HepG2 (cell line): ENCODE measurements around the gene TBX10. TPM values are rescaled to one million over a fixed set of nuclear protein-coding genes. Genes with fewer than 3 reads are reported as not detected.

Source experiments
- ATF5 ChIP-seq: sonication (generic); formaldehyde crosslinking; IDR thresholded peaks from 2 replicates; pipeline ENCODE4 v1.4.0; 2020; ENCODE audit warnings: mild to moderate bottlenecking, low read depth, missing genetic modification reagents
- HINFP ChIP-seq: sonication (generic); formaldehyde crosslinking; IDR thresholded peaks from 2 replicates; pipeline ENCODE4 v1.4.0; 2020; ENCODE audit warnings: low read depth, mild to moderate bottlenecking, missing genetic modification reagents
- KLF16 ChIP-seq, 2 experiments: sonication (generic) in 1 of 2; formaldehyde crosslinking in 1 of 2; IDR thresholded peaks; 2 replicates each; pipeline versions ENCODE4 v1.6.1 to v1.8.0; 2016 to 2023; ENCODE audit warnings: missing genetic modification reagents in 2 of 2, missing compliant biosample characterization in 1 of 2
- MBD4 ChIP-seq: IDR thresholded peaks from 2 replicates; pipeline ENCODE4 v1.6.1; 2012; ENCODE audit warnings: low read length, inconsistent platforms, borderline replicate concordance
- MTF2 ChIP-seq: sonication (generic); formaldehyde crosslinking; IDR thresholded peaks from 2 replicates; pipeline ENCODE4 v1.5.0; 2020; ENCODE audit warnings: missing genetic modification reagents, borderline replicate concordance
- MYC ChIP-seq: sonication (generic); formaldehyde crosslinking; IDR thresholded peaks from 2 replicates; pipeline ENCODE4 v1.9.0; 2021; ENCODE audit warnings: missing genetic modification reagents, borderline replicate concordance
- REPIN1 ChIP-seq: sonication (generic); formaldehyde crosslinking; IDR thresholded peaks from 2 replicates; pipeline ENCODE4 v1.8.0; 2022; ENCODE audit warnings: missing genetic modification reagents, low read depth, mild to moderate bottlenecking, borderline replicate concordance
- SP2 ChIP-seq: sonication (generic); formaldehyde crosslinking; IDR thresholded peaks from 2 replicates; pipeline ENCODE4 v1.5.1; 2020; ENCODE audit warnings: mild to moderate bottlenecking, missing genetic modification reagents
- TP53 ChIP-seq: sonication (generic); formaldehyde crosslinking; conservative IDR thresholded peaks from 2 replicates; pipeline ENCODE4 v1.4.0; 2020; ENCODE audit warnings: missing genetic modification reagents
- ZBTB38 ChIP-seq: sonication (generic); formaldehyde crosslinking; IDR thresholded peaks from 2 replicates; pipeline ENCODE4 v1.5.1; 2020; ENCODE audit warnings: mild to moderate bottlenecking, missing genetic modification reagents
- ZNF142 ChIP-seq: sonication (generic); formaldehyde crosslinking; IDR thresholded peaks from 2 replicates; pipeline ENCODE4 v1.4.0; 2020; ENCODE audit warnings: missing genetic modification reagents
- polyA plus RNA-seq, 8 experiments: library from polyadenylated mRNA; depleted of rRNA in 3 of 8; stranded (reverse) in 7 of 8; unstranded in 1 of 8; fragments of >200 nt; fragmentation: Illumina TruSeq in 4 of 8; extraction: Trizol in 4 of 8; gene quantifications; 2 replicates each; pipeline versions ENCODE4 v1.2.1 to v1.2.3, GENCODE V29; 2011 to 2016; ENCODE audit warnings: low read depth in 4 of 8, missing spikeins in 1 of 8, mixed read lengths in 1 of 8; ENCODE audit not compliant: insufficient read depth in 1 of 8
- total RNA-seq, 5 experiments: library from RNA; depleted of rRNA; stranded (reverse); fragments of >200 nt; fragmentation: Illumina TruSeq; extraction: Trizol; gene quantifications; 2 replicates each; pipeline ENCODE4 v1.2.3, GENCODE V29; 2016; ENCODE audit warnings: low read depth in 1 of 5
- TF ChIP-seq, protein P1 (sequence below), 2 experiments: fragments of 450-650 bp in 1 of 2; sonication (generic) in 1 of 2; formaldehyde crosslinking in 1 of 2; IDR thresholded peaks; 2 replicates each; pipeline versions ENCODE4 v1.6.1 to v1.8.0; 2016 to 2022; ENCODE audit warnings: antibody characterized with exemption in 1 of 2, mild to moderate bottlenecking in 1 of 2, missing genetic modification reagents in 1 of 2

TBX10 gene
- total and polyA plus RNA-seq, 2 of the 13 experiments (the other 11 are each of a cell fraction or from before 2014, with no cell fraction given) = 0.27 to 1.7 TPM

GRCh38 chr11:67631853-67632174 lies 7.7 kb downstream of the TBX10 start (continued):
- TF ChIP-seq ZNF142 (CRISPR knock-in tag) (no peak), ZBTB38 (0 out of 2 replicates have a peak, but pooled peaks have one; percentile 15), KLF16 (CRISPR knock-in tag; IDR thresholded peaks at IDR 0.05) (no peak), MBD4 (no peak), TP53 (no peak), SP2 (CRISPR knock-in tag) (no peak), HINFP (0 out of 2 replicates have a peak, but pooled peaks have one; percentile 23), MYC (no peak), MTF2 (CRISPR knock-in tag) (no peak), REPIN1 (CRISPR knock-in tag) (no peak), ATF5 (CRISPR knock-in tag) (no peak)
- TF ChIP-seq, protein P1, sequence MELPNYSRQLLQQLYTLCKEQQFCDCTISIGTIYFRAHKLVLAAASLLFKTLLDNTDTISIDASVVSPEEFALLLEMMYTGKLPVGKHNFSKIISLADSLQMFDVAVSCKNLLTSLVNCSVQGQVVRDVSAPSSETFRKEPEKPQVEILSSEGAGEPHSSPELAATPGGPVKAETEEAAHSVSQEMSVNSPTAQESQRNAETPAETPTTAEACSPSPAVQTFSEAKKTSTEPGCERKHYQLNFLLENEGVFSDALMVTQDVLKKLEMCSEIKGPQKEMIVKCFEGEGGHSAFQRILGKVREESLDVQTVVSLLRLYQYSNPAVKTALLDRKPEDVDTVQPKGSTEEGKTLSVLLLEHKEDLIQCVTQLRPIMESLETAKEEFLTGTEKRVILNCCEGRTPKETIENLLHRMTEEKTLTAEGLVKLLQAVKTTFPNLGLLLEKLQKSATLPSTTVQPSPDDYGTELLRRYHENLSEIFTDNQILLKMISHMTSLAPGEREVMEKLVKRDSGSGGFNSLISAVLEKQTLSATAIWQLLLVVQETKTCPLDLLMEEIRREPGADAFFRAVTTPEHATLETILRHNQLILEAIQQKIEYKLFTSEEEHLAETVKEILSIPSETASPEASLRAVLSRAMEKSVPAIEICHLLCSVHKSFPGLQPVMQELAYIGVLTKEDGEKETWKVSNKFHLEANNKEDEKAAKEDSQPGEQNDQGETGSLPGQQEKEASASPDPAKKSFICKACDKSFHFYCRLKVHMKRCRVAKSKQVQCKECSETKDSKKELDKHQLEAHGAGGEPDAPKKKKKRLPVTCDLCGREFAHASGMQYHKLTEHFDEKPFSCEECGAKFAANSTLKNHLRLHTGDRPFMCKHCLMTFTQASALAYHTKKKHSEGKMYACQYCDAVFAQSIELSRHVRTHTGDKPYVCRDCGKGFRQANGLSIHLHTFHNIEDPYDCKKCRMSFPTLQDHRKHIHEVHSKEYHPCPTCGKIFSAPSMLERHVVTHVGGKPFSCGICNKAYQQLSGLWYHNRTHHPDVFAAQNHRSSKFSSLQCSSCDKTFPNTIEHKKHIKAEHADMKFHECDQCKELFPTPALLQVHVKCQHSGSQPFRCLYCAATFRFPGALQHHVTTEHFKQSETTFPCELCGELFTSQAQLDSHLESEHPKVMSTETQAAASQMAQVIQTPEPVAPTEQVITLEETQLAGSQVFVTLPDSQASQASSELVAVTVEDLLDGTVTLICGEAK (IDR thresholded peaks at IDR 0.05) = no peak
- TF ChIP-seq, protein P1 (CRISPR knock-in tag; IDR thresholded peaks at IDR 0.05) = no peak
